HCEC 1CT (cell line): ENCODE data around the gene PFDN2.
"Not testable (repeated sequence)": the region's sequence is repeated elsewhere in the genome, so short reads cannot be mapped to it uniquely, and the experiment has no call there.

Source experiments
- DNase-seq: peaks from one replicate; pipeline ENCODE4 v3.0.0-alpha.2; 2017

Gene PFDN2

GRCh38 chr1:161079436-161080110 lies 38.3 kb downstream of the PFDN2 start:
- DNase-seq: no peak

- DNase-seq: no peak
These were observed 40.4 kb downstream of the PFDN2 start for GRCh38 chr1:161077426-161077825.

GRCh38 chr1:161076410-161076809 lies 41.4 kb downstream of the PFDN2 start:
- no peak for DNase-seq

- DNase-seq: no peak
These were observed 43.0 kb downstream of the PFDN2 start for GRCh38 chr1:161074676-161075368.

- no peak for DNase-seq
These were observed 44.2 kb downstream of the PFDN2 start for GRCh38 chr1:161073474-161074121.

GRCh38 chr1:161072751-161073449 lies 44.9 kb downstream of the PFDN2 start:
- no peak for DNase-seq

GRCh38 chr1:161071886-161072371 lies 45.9 kb downstream of the PFDN2 start:
- peak; percentile 43 for DNase-seq

GRCh38 chr1:161070761-161071160 lies 47.1 kb downstream of the PFDN2 start:
- DNase-seq: peak; percentile 15

- DNase-seq: no peak
These were observed 48.0 kb downstream of the PFDN2 start, which contains the start of gene ARHGAP30 for GRCh38 chr1:161069731-161070270. ARHGAP30 (minus strand) TSS chr1:161069891; CDS start chr1:161069624, 267 bp downstream.

- DNase-seq: no peak
These were observed 48.6 kb downstream of the PFDN2 start for GRCh38 chr1:161069241-161069640.

- DNase-seq: no peak
These were observed 49.3 kb downstream of the PFDN2 start for GRCh38 chr1:161068306-161069234.

GRCh38 chr1:161066694-161067093 lies 51.1 kb downstream of the PFDN2 start:
- no peak for DNase-seq

GRCh38 chr1:161065681-161066080 lies 52.2 kb downstream of the PFDN2 start:
- DNase-seq: not testable (repeated sequence)

- not testable (repeated sequence) for DNase-seq
These were observed 53.9 kb downstream of the PFDN2 start for GRCh38 chr1:161063936-161064335.

- DNase-seq: no peak
These were observed 56.4 kb downstream of the PFDN2 start for GRCh38 chr1:161061419-161061818.

- no peak for DNase-seq
These were observed 58.5 kb downstream of the PFDN2 start for GRCh38 chr1:161059293-161059692.

- DNase-seq: no peak
These were observed 63.0 kb downstream of the PFDN2 start for GRCh38 chr1:161054805-161055204.

GRCh38 chr1:161054232-161054631 lies 63.6 kb downstream of the PFDN2 start:
- DNase-seq: no peak

GRCh38 chr1:161052899-161053298 lies 64.9 kb downstream of the PFDN2 start:
- DNase-seq: peak; percentile 19

GRCh38 chr1:161051219-161051618 lies 66.6 kb downstream of the PFDN2 start:
- DNase-seq: no peak
